Stimulated activated CD4-positive, alpha-beta T cell treated with anti-CD3 and anti-CD28 coated beads, Interleukin-1b, Interleukin-23, amount 100 ng/mL, for 24 hours (primary cell): ENCODE measurements around the gene RAP1GAP.
"Not testable (repeated sequence)": the region's sequence is repeated elsewhere in the genome, so short reads cannot be mapped to it uniquely, and the experiment has no call there.

Source experiments
- DNase-seq, 4 experiments: peaks; one replicate each; pipeline ENCODE4 v3.0.0-alpha.2; 2020; ENCODE audit warnings: low read depth in 4 of 4, low spot score in 1 of 4

Gene RAP1GAP

GRCh38 chr1:21677168-21677567, 8.0 kb upstream of the RAP1GAP start:
- DNase-seq: no peak

DNA sequence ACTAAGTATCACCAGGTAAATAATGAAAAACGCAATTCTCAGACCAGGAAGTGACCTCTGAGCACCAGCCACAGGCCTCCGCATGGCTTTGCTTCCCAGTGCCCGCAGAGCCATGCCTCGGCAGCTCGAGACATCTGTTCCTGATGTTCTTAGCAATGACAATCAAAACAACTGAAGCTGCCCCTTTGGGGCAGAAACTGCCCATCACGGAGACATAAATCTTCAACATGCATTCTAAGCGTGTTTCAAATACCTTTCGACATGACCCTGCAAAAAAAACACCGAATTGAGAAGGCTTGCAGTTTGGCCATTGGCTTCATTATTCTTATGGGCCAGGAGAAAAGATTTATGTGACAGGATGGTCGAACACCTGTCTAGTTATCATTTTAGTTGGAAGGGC, 5.8 kb upstream of the RAP1GAP start:
- DNase-seq: no peak

DNA sequence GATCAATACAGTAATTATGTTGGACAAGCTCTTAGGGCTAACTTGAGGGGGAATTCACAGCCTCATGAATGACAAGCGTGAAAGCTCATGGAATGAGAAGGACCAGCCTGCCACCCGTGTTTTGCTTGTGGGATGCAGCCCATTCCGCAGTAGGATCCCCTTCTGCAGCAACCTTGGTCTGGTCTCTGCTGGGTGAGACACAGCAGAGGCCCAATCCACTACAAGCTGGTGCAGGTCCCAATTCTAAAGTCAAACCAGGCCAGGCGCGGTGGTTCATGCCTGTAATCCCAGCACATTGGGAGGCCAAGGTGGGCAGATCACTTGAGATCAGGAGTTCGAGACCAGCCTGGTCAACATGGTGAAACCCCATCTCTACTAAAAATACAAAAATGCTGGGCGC, 4.7 kb upstream of the RAP1GAP start:
- not testable (repeated sequence) for DNase-seq

DNA sequence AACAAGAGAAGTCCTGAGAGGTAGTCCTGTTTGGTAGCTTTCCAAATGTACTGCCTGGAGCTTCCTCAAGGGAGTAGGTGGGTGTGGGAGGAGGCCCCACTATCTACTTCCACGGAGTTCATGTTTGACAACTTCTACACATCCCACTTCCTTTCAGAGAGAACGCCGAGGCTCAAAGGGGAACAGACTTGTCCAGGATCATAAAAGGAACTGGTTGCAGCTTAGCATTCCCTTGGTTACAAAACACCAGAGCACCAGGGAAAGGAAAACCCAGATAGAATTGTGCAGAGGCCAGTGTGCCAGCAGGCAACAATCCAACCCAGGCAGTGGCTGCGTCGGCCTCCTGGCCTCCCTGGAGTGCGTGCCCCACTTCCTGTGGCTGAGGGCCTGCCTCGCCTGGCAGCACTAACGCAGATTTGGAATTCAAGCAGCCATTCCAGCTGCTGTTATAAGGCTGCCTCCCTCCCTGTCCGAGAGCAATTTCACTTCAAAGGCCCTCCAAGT, 4.2 kb upstream of the RAP1GAP start:
- no peak for DNase-seq

DNA sequence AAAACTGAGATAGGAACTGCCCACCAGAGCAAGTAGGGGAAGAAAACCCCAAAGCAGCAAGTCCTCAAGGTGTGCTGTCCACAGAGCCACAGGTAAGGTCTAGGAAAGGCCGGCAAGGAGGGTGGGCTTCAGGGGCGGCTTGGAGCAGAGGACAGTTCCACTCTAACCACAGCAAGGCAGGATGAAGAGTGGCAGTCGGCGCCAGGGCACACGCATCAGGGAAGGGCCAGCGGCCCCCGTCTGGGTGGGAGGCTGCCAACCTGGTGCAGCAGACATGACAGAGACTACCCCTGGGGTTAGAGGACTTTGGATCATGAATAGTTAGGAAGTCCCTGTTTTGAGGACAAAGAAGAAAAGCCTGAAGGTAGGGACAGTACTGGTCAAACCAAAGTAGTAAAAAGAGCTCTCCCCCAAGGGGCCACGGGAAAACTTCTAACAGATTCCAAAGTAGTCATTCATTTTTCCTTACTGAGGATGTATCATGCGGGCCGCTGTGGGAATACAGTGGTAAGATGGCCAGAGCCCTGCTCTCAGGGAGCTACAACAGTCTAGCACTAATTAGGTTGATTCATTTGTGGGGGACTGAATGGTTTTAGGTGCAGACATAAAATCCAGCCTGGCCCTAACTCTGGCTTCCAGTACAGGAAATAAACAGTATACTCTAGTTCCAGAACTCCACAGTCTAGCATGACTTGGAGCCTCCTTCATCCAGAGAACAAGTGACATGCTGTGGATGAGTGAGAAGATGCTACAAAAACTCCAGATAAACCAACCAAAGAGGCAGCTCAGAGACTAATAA, 3.5 kb upstream of the RAP1GAP start:
- DNase-seq: no peak

- no peak for DNase-seq
Observed at GRCh38 chr1:21671915-21672314, 2.8 kb upstream of the RAP1GAP start.

DNA sequence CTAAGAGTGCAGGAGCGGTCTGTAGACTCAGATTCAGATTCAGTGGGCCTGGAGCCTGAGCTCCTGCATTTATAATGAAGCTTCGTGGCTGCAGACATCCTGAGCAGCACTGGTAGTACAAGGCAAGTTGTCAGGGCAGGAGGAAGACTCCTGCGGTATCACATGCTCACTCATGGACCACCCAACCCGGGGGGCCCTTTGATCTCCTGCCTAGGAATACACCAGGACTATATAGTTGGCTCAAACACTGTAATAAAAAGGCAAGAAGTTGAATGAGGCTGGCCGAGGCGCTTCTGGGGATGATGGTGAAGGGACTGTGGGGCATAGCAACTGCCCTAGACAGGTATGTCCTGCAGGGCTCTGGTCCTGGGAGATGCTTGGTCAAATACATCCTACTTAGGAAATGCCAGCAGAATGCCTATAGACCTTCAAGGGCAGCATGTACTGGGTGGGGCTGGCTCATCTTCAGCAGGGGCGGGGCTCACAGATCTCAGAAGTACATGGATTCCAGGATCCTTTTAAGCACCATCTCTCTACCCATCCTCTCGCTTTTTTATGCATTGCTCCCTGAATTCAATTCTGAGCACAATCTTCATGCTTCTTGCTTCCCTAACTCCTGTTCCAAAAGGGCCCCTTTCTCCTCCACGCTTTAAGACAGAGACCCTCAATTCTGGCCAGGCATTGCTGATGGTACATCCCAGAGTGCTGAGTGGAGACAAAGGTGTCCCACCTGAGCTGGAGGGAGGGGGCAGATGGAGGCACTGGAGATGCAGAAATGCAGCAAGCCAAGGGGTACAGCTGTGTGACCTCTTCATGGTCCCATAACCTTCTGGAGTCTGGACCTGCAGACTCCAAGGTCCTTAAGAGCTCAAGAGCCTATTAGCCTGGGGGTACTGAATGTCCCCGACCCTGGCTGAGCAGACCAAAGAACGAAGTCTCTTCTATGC, 2.1 kb upstream of the RAP1GAP start:
- DNase-seq: no peak

DNA sequence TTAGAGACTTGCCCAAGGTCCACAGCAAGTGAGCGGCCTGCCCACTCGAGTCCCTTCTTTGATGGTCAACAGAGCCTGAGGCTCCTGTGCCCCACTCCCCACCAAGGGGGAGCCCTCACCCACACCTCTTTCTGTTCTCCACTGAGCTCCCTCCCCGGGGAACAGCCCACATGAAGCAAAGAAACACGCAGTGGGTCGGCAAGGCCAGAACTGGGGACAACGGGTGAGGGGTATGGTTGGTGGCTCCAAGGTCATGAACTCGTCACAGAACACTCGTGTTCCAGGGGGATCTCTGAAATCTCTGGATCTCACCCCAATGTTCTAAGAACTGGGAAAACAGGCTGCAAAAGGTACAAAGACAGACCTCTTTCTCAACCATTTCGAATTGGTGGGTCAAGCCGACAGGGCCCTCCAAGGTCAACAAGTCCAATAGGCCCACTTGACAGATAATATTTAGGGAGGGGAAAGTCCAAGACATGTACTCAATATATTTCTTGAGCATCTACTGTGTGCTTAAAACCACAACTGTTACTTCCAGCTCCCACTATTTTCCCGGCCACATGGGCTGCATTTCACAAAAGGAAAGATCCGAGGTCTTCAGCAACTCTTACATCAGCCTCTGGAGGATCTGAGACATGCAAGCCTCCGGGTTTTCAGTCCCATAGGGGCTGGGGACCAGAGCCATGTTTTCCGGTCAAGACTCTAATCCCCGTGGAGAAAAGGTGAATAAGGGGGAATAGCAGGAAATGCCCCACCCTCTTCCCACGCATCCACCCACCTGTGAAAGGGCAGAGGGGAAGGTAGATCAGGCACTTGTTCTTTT, 1.1 kb upstream of the RAP1GAP start:
- DNase-seq: no peak

- DNase-seq: no peak
Observed at GRCh38 chr1:21668951-21669257, 253 bp downstream of the RAP1GAP start.

DNA sequence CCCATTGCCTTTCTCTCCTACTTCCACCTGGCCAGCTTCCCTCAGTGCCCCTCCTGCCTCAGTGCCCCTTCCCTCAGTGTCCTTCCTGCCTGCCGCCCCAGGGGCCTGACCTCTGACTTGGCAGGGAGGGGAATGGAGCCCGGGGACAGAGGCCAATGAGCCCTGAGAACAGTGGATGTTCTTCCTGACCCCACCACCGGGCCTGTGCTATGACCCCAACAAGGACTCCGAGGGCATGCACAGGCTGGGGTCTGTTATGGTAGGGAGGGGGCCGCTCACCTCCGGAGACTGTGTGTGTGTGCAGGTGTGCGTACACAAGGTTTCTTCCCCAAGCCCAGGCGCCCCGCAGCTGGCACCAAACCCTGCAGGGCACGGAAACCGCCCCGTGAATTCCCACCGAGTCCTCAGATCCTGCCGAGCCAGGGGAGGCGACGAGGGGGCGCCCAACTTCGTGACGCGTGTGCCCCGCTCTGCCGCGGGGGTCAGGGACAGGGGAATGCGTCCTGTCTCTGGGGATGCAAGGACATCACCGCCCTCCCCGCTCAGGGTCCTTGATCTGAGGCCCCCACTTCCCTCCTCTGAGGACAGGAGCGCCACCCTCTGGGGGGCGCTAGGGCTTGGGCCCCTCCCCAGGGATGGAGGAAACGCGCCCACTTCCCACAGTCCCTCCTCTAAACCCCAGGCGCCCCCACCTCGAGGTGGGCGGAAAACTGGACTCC, 766 bp downstream of the RAP1GAP start:
- no peak for DNase-seq

- no peak for DNase-seq
Observed at GRCh38 chr1:21667348-21668231, 1.6 kb downstream of the RAP1GAP start.

DNA sequence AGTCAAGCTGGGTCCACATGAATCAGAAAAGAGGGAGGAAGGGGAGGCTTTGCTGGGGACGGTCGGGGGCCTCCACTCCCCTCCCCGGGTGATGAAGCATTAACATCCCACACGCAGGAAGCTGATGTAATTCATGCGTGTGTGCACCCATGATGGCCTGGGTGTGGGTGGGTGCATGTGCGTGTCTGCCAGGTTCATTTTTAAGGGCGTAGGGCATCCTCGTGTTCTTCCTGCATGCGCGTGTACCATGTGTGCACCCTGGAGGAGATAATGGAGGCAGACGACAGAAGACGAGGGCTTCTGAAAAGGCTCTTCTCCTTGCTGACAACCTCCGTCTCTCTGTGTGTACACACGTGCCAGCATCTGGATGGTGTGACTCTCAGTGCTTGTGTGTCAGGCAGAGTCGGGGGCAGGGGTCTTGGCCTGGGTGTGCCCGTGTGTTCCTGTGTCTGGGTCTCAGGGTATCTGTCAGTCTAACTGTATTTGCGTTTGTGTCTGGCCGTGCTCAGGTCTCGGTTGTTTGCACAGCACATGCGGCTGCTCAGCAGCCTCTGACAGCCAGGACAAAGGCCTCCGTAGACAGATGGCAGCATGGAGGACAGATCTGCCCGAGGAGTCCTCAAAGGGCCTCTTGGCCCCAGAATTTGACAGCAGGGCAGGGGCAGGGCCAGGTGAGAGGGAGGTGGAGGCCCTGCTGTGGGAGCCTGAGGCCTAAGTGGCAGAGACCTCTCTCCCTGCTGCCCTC, 2.4 kb downstream of the RAP1GAP start:
- DNase-seq: no peak

GRCh38 chr1:21665711-21666575, 3.2 kb downstream of the RAP1GAP start:
- DNase-seq: no peak

DNA sequence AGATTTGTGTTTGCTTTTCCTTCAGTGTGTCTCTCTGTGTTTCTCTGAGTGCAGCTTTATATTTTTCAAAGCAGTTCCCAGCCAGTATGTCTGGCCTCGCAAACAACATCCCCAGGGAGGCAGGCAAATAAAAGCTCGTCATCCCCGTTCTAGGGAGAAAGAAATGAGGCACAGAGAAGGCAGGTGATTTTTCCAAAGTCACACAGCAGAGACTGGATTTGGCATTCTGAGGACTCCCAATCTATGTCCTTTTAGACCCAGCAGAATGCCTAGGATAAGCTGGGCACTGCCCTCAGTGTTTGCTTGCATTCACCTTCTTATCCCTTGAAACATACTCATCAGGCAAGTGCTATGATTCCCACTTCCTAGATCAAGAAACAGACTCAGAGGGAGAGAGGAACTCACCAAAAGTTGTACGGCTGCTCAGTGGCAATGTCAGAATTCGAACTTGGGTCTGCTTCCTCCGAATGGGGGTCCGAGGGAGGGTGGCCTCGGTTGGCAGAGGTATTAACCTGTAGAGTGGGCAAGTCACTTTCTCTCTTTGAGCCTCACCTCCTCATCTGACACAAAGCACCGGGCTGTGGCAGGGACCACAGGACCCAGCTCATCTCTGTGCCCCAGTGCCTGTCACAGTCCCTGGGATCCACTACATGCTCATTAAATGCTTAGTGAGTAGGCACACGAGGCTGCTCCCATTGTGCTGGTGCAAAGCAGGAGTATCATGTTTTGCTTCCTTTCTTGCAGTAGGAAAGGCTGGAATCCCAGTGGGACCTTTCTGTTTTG, 4.2 kb downstream of the RAP1GAP start:
- DNase-seq: no peak

DNA sequence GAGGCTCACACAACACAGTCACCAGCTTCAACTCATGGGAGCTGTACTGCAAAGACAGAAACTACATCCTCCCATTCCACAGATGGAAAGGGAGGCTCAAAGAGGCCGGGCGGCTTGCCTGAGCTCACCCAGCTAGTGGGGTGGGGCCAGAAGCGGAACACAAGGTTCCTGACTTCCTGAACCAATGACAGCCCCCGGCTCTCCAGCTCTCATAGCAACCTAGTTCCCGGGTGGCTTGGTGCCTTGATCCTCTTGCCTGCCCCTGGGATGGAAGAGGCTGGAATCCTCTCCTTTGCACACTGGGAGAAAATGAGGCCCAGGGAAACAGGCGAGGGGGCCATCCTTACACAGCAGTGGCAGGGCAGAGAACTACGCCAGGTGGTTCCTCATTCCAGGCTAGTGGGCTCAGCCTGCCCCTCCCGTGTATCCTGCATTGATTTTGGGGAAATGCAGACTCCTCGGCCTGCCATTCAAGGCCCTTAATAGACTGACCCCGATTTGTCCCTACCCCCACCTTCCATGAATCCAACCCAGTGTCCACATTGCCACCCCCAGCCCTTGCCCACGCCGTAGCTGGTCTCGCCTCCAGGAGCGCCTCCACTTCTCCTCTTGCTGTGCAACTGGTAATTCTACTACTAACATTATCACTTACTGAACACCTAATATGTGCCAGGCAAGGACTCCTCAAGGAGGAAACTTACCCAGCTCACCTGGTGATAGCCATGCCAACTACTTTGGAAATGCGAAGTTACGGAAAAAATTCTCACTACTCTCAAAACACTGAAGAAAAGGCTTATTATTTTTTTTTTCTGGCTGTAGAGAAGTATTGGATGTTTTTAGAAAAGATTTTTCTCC, 5.0 kb downstream of the RAP1GAP start:
- DNase-seq: no peak

GRCh38 chr1:21663248-21663950, 5.8 kb downstream of the RAP1GAP start:
- no peak for DNase-seq
